H9 (cell line): ENCODE results near the gene RUVBL1. TPM values are rescaled to one million over a fixed set of nuclear protein-coding genes. Genes with fewer than 3 reads are reported as not detected.

ENCODE experiments used
- DNase-seq: peaks from one replicate; pipeline ENCODE4 v3.0.0-alpha.2; 2017
- H2AFZ ChIP-seq: one replicate; pipeline ENCODE4 v1.6.1; 2013; ENCODE audit warnings: mild to moderate bottlenecking, low read length, control low read depth, moderate library complexity
- H2AK5ac ChIP-seq: 2 replicates; pipeline ENCODE4 v1.6.1; 2013; ENCODE audit warnings: low read length, control low read depth, mixed read lengths; ENCODE audit not compliant: insufficient read length
- H2BK120ac ChIP-seq: one replicate; pipeline ENCODE4 v1.6.1; 2013; ENCODE audit warnings: low read depth, mild to moderate bottlenecking, low read length, control low read depth, inconsistent platforms; ENCODE audit not compliant: poor library complexity, severe bottlenecking
- H2BK12ac ChIP-seq: 2 replicates; pipeline ENCODE4 v1.6.1; 2013; ENCODE audit warnings: low read length, control low read depth, mixed read lengths, low read depth; ENCODE audit not compliant: insufficient read length
- H2BK15ac ChIP-seq: 2 replicates; pipeline ENCODE4 v1.6.1; 2013; ENCODE audit warnings: low read depth, low read length, control low read depth
- H2BK20ac ChIP-seq: one replicate; pipeline ENCODE4 v1.6.1; 2013; ENCODE audit warnings: low read depth, mild to moderate bottlenecking, low read length, control low read depth, inconsistent platforms; ENCODE audit not compliant: poor library complexity, severe bottlenecking
- H2BK5ac ChIP-seq: 2 replicates; pipeline ENCODE4 v1.6.1; 2013; ENCODE audit warnings: low read length, control low read depth, mixed read lengths; ENCODE audit not compliant: insufficient read length
- H3K14ac ChIP-seq: 2 replicates; pipeline ENCODE4 v1.6.1; 2013; ENCODE audit warnings: low read length, control low read depth; ENCODE audit not compliant: insufficient read depth
- H3K18ac ChIP-seq: 2 replicates; pipeline ENCODE4 v1.6.1; 2013; ENCODE audit warnings: low read depth, mild to moderate bottlenecking, mixed read lengths, low read length, control low read depth; ENCODE audit not compliant: insufficient read length
- H3K23ac ChIP-seq: 2 replicates; pipeline ENCODE4 v1.6.1; 2013; ENCODE audit warnings: low read length, control low read depth, mixed read lengths, low read depth; ENCODE audit not compliant: insufficient read length
- H3K23me2 ChIP-seq: 2 replicates; pipeline ENCODE4 v1.6.1; 2013; ENCODE audit warnings: low read depth, mild to moderate bottlenecking, mixed read lengths, low read length, control low read depth; ENCODE audit not compliant: insufficient read length, poor library complexity, severe bottlenecking
- H3K27ac ChIP-seq: 2 replicates; pipeline ENCODE4 v1.5.1; 2013; ENCODE audit warnings: low read length, control low read depth, mixed read lengths, low read depth; ENCODE audit not compliant: insufficient read length
- H3K27me3 ChIP-seq: 2 replicates; pipeline ENCODE4 v1.6.1; 2013; ENCODE audit warnings: low read length, control low read depth, inconsistent platforms; ENCODE audit not compliant: insufficient read depth
- H3K4ac ChIP-seq: 2 replicates; pipeline ENCODE4 v1.6.1; 2013; ENCODE audit warnings: low read depth, mild to moderate bottlenecking, control low read depth, inconsistent platforms, low read length, moderate library complexity
- H3K4me1 ChIP-seq: 2 replicates; pipeline ENCODE4 v1.6.1; 2013; ENCODE audit warnings: low read length, control low read depth, inconsistent platforms; ENCODE audit not compliant: insufficient read depth
- H3K4me2 ChIP-seq: 2 replicates; pipeline ENCODE4 v1.6.1; 2013; ENCODE audit warnings: low read length, control low read depth, mixed read lengths; ENCODE audit not compliant: insufficient read length, insufficient read depth
- H3K56ac ChIP-seq: 2 replicates; pipeline ENCODE4 v1.6.1; 2013; ENCODE audit warnings: low read depth, mild to moderate bottlenecking, mixed read lengths, low read length, control low read depth; ENCODE audit not compliant: insufficient read length
- H3K79me1 ChIP-seq: 2 replicates; pipeline ENCODE4 v1.6.1; 2013; ENCODE audit warnings: low read depth, mild to moderate bottlenecking, moderate library complexity, low read length, control low read depth, inconsistent platforms; ENCODE audit not compliant: insufficient read depth, poor library complexity, severe bottlenecking
- H3K79me2 ChIP-seq: 2 replicates; pipeline ENCODE4 v1.6.1; 2013; ENCODE audit warnings: low read length, control low read depth, inconsistent platforms; ENCODE audit not compliant: insufficient read depth
- H3K9ac ChIP-seq: 2 replicates; pipeline ENCODE4 v1.6.1; 2013; ENCODE audit warnings: low read length, control low read depth, mixed read lengths; ENCODE audit not compliant: insufficient read length; ENCODE audit errors: extremely low read depth
- H3K9me3 ChIP-seq: one replicate; pipeline ENCODE4 v1.6.1; 2013; ENCODE audit warnings: low read depth, low read length, inconsistent platforms; ENCODE audit not compliant: control insufficient read depth
- H3T11ph ChIP-seq: one replicate; pipeline ENCODE4 v1.6.1; 2013; ENCODE audit warnings: mild to moderate bottlenecking, low read length, control low read depth, inconsistent platforms
- H4K20me1 ChIP-seq: one replicate; pipeline ENCODE4 v1.6.1; 2013; ENCODE audit not compliant: control insufficient read depth, insufficient read length, insufficient read depth
- H4K5ac ChIP-seq: 2 replicates; pipeline ENCODE4 v1.6.1; 2013; ENCODE audit warnings: low read depth, mild to moderate bottlenecking, mixed read lengths, low read length, control low read depth; ENCODE audit not compliant: insufficient read length
- H4K8ac ChIP-seq: replicated peaks from 2 replicates; pipeline ENCODE4 v1.6.1; 2013; ENCODE audit warnings: low read length, control low read depth, mixed read lengths, low read depth; ENCODE audit not compliant: insufficient read length
- H4K91ac ChIP-seq: 2 replicates; pipeline ENCODE4 v1.6.1; 2013; ENCODE audit warnings: low read depth, mild to moderate bottlenecking, moderate library complexity, mixed read lengths, low read length, control low read depth; ENCODE audit not compliant: insufficient read length
- H3K27ac Mint-ChIP-seq, 3 experiments: 2 replicates in 2 of 3; 3 replicates in 1 of 3; pipeline ENCODE4 v1.8.0; 2020 to 2021; ENCODE audit warnings: mixed read lengths in 3 of 3, mild to moderate bottlenecking in 1 of 3, moderate library complexity in 1 of 3
- H3K27me3 Mint-ChIP-seq: 2 replicates; pipeline ENCODE4 v1.8.0; 2021; ENCODE audit warnings: low read depth, mild to moderate bottlenecking, moderate library complexity, mixed read lengths
- H3K36me3 Mint-ChIP-seq, 3 experiments: 2 replicates in 2 of 3; 3 replicates in 1 of 3; pipeline ENCODE4 v1.8.0; 2020 to 2021; ENCODE audit warnings: low read depth in 3 of 3, mixed read lengths in 3 of 3; ENCODE audit not compliant: insufficient read depth in 1 of 3
- H3K4me1 Mint-ChIP-seq, 2 experiments: 2 replicates each; pipeline ENCODE4 v1.8.0; 2020; ENCODE audit warnings: mixed read lengths in 2 of 2
- H3K4me3 Mint-ChIP-seq, 2 experiments: 2 replicates in 1 of 2; 3 replicates in 1 of 2; pipeline ENCODE4 v1.8.0; 2020 to 2021; ENCODE audit warnings: mild to moderate bottlenecking in 2 of 2, mixed read lengths in 2 of 2, moderate library complexity in 1 of 2
- H3K9me3 Mint-ChIP-seq, 2 experiments: 2 replicates in 1 of 2; 3 replicates in 1 of 2; pipeline ENCODE4 v1.8.0; 2020; ENCODE audit warnings: mild to moderate bottlenecking in 2 of 2, mixed read lengths in 2 of 2, moderate library complexity in 1 of 2
- WGBS: extraction: QIAGEN DNeasy Blood & Tissue Kit; methylation state at CpG from one replicate; pipeline ENCODE4 v1.1.7; 2013; ENCODE audit warnings: missing lambda C conversion rate, low lambda C conversion rate, mixed read lengths; ENCODE audit not compliant: insufficient read length; ENCODE audit errors: extremely low coverage; 5-methylcytosine and 5-hydroxymethylcytosine counted together
- total RNA-seq: library from RNA; stranded (reverse); gene quantifications from 2 replicates; pipeline ENCODE4 v1.2.1, GENCODE V29; 2021
- TF ChIP-seq, protein P1 (sequence below): fragments of 200-600 bp; sonication (generic); conservative IDR thresholded peaks from 3 replicates; pipeline ENCODE4 v1.8.0; 2021; ENCODE audit warnings: antibody characterized with exemption, mild to moderate bottlenecking

The RUVBL1 gene
- total RNA-seq, 1 experiment from 2014 or later, result 99.6 TPM

DNA sequence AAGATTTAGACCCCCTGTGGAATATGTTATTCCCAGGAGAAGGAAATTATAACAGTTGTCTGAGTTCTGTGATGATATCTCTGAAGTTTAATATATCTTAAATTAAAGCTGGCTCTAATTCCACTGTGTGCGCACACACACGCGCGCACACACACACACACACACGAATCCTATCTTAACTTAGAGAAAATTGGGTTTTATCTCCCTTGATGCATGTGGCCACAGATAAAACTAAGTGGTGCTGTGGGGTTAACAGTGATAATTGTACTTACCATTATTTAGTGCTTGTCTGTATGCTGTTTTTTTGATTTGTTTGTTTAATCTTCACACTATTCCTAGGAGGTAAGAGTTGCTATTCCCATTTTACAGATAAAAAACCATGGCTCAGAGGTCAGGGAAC lies 37.0 kb upstream of the RUVBL1 start:
- Histone ChIP-seq H2BK12ac (no peak overlapping the region), H3K23me2 (no peaks in the 10 kb centered on the region), H3K56ac (no peak overlapping the region), H3K14ac (no peak overlapping the region), H3T11ph (no peak overlapping the region), H2AK5ac (no peak overlapping the region), H4K91ac (no peak overlapping the region), H2AFZ (no peak overlapping the region), H4K20me1 (no peaks in the 10 kb centered on the region), H3K4ac (no peak overlapping the region), H4K5ac (no peak overlapping the region), H3K27me3 (no peaks in the 10 kb centered on the region), H3K9ac (no peak overlapping the region), H3K4me2 (no peak overlapping the region), H3K4me1 (no peaks in the 10 kb centered on the region; the same call in 1 of the 2 replicates), H3K18ac (no peak overlapping the region), H2BK120ac (no peak overlapping the region), H3K9me3 (no peaks in the 10 kb centered on the region), H4K8ac (no peak overlapping the region), H3K27ac (no peak overlapping the region), H2BK20ac (no peak overlapping the region), H2BK5ac (no peak overlapping the region), H2BK15ac (no peak overlapping the region), H3K79me1 (no peaks in the 10 kb centered on the region), H3K23ac (no peak overlapping the region), H3K79me2 (no peaks in the 10 kb centered on the region)
- H3K9me3 Mint-ChIP-seq, result peaks cover 4 to 10% of the 10 kb centered on the region in 2 experiments; a peak in 4 of 5 replicates
- TF ChIP-seq, protein P1, sequence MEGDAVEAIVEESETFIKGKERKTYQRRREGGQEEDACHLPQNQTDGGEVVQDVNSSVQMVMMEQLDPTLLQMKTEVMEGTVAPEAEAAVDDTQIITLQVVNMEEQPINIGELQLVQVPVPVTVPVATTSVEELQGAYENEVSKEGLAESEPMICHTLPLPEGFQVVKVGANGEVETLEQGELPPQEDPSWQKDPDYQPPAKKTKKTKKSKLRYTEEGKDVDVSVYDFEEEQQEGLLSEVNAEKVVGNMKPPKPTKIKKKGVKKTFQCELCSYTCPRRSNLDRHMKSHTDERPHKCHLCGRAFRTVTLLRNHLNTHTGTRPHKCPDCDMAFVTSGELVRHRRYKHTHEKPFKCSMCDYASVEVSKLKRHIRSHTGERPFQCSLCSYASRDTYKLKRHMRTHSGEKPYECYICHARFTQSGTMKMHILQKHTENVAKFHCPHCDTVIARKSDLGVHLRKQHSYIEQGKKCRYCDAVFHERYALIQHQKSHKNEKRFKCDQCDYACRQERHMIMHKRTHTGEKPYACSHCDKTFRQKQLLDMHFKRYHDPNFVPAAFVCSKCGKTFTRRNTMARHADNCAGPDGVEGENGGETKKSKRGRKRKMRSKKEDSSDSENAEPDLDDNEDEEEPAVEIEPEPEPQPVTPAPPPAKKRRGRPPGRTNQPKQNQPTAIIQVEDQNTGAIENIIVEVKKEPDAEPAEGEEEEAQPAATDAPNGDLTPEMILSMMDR, result no peak
- peaks cover 18 to 23% (median 23%) of the 10 kb centered on the region in 3 experiments; a peak in 6 of 7 replicates for H3K36me3 Mint-ChIP-seq
- no peak overlapping the region for H3K4me3 Mint-ChIP-seq
- no peak overlapping the region for H3K27ac Mint-ChIP-seq
- H3K4me1 Mint-ChIP-seq, result peaks cover 12 to 16% of the 10 kb centered on the region in 2 experiments
- WGBS, result no CpG with 5 or more reads among the region's 5 CpGs
- no peaks in the 10 kb centered on the region for H3K27me3 Mint-ChIP-seq
- DNase-seq, result no peak
